MM.1S (cell line): Measurements from ENCODE around the gene MYO1H.

Experiments used
- DNase-seq: peaks from one replicate; pipeline ENCODE4 v3.0.0-alpha.2; 2015
- H2AFZ ChIP-seq: fragments of 300-600 bp; sonication (generic); 2 replicates; pipeline ENCODE4 v1.6.0; 2016; ENCODE audit warnings: antibody characterized with exemption, low read length
- H3F3A ChIP-seq: fragments of 300-600 bp; sonication (generic); 2 replicates; pipeline ENCODE4 v1.6.1; 2016; ENCODE audit warnings: mild to moderate bottlenecking, antibody characterized with exemption, low read length, moderate library complexity, mixed read lengths; ENCODE audit not compliant: insufficient read depth
- H3K27ac ChIP-seq: fragments of 300-600 bp; sonication (generic); 2 replicates; pipeline ENCODE4 v1.5.1; 2016; ENCODE audit warnings: mild to moderate bottlenecking, low read length
- H3K27me3 ChIP-seq: fragments of 300-600 bp; sonication (generic); replicated peaks from 2 replicates; pipeline ENCODE4 v1.6.0; 2016; ENCODE audit warnings: low read length; ENCODE audit not compliant: insufficient read depth
- H3K36me3 ChIP-seq: fragments of 300-600 bp; sonication (generic); replicated peaks from 2 replicates; pipeline ENCODE4 v1.6.1; 2016; ENCODE audit warnings: mild to moderate bottlenecking, low read length, mixed read lengths; ENCODE audit not compliant: insufficient read depth
- H3K4me1 ChIP-seq: fragments of 300-600 bp; sonication (generic); 2 replicates; pipeline ENCODE4 v1.6.1; 2016; ENCODE audit warnings: low read length, mixed read lengths
- H3K4me2 ChIP-seq: fragments of 300-600 bp; sonication (generic); 2 replicates; pipeline ENCODE4 v1.6.0; 2016; ENCODE audit warnings: low read depth, low read length
- H3K4me3 ChIP-seq: fragments of 300-600 bp; sonication (generic); 2 replicates; pipeline ENCODE4 v1.5.1; 2016; ENCODE audit warnings: low read length, mixed read lengths
- H3K79me2 ChIP-seq: fragments of 300-600 bp; sonication (generic); 2 replicates; pipeline ENCODE4 v1.6.1; 2016; ENCODE audit warnings: mixed run types, low read length, mixed read lengths
- H3K9ac ChIP-seq: fragments of 300-600 bp; sonication (generic); 2 replicates; pipeline ENCODE4 v1.6.1; 2016; ENCODE audit warnings: low read length, mixed read lengths
- H3K9me2 ChIP-seq: fragments of 300-600 bp; sonication (generic); replicated peaks from 2 replicates; pipeline ENCODE4 v1.6.1; 2016; ENCODE audit warnings: mild to moderate bottlenecking, low read length, mixed read lengths; ENCODE audit not compliant: insufficient read depth
- H3K9me3 ChIP-seq: fragments of 300-600 bp; sonication (generic); replicated peaks from 2 replicates; pipeline ENCODE4 v1.6.1; 2016; ENCODE audit warnings: mild to moderate bottlenecking, low read length, mixed read lengths; ENCODE audit not compliant: insufficient read depth
- H4K20me1 ChIP-seq: fragments of 300-600 bp; sonication (generic); 2 replicates; pipeline ENCODE4 v1.6.1; 2016; ENCODE audit warnings: mild to moderate bottlenecking, low read length, moderate library complexity, mixed read lengths; ENCODE audit not compliant: insufficient read depth
- CTCF ChIP-seq: fragments of 300-600 bp; sonication (generic); IDR thresholded peaks from 2 replicates; pipeline ENCODE4 v1.5.1; 2016; ENCODE audit warnings: antibody characterized with exemption, low read length, mixed read lengths
- EZH2 ChIP-seq: fragments of 300-600 bp; sonication (generic); optimal IDR thresholded peaks from 2 replicates; pipeline ENCODE3; 2017; ENCODE audit warnings: low read depth, mild to moderate bottlenecking, antibody characterized with exemption, low read length, mixed read lengths
- EZH2phosphoT487 ChIP-seq: fragments of 300-600 bp; sonication (generic); IDR thresholded peaks from 2 replicates; pipeline ENCODE4 v1.6.1; 2018; ENCODE audit warnings: antibody characterized with exemption, low read length

MYO1H gene

GRCh38 chr12:109466821-109467220, 119.1 kb downstream of the MYO1H start:
- no peak overlapping the region for H3K27ac ChIP-seq
- no peaks in the 10 kb centered on the region for H3K36me3 ChIP-seq
- no peaks in the 10 kb centered on the region for H3K27me3 ChIP-seq
- no peak overlapping the region for H2AFZ ChIP-seq
- no peak overlapping the region for H3K4me2 ChIP-seq
- TF ChIP-seq EZH2 (no peak), CTCF (no peak), EZH2phosphoT487 (no peak)
- H3K4me1 ChIP-seq = no peaks in the 10 kb centered on the region
- no peak overlapping the region for H3K4me3 ChIP-seq
- no peak for DNase-seq
- H3K9me3 ChIP-seq = no peaks in the 10 kb centered on the region
- peaks cover 59% of the 10 kb centered on the region for H3K79me2 ChIP-seq
- H3K9me2 ChIP-seq = no peaks in the 10 kb centered on the region
- H4K20me1 ChIP-seq = no peaks in the 10 kb centered on the region
- H3K9ac ChIP-seq = no peak overlapping the region
- no peaks in the 10 kb centered on the region for H3F3A ChIP-seq

DNA sequence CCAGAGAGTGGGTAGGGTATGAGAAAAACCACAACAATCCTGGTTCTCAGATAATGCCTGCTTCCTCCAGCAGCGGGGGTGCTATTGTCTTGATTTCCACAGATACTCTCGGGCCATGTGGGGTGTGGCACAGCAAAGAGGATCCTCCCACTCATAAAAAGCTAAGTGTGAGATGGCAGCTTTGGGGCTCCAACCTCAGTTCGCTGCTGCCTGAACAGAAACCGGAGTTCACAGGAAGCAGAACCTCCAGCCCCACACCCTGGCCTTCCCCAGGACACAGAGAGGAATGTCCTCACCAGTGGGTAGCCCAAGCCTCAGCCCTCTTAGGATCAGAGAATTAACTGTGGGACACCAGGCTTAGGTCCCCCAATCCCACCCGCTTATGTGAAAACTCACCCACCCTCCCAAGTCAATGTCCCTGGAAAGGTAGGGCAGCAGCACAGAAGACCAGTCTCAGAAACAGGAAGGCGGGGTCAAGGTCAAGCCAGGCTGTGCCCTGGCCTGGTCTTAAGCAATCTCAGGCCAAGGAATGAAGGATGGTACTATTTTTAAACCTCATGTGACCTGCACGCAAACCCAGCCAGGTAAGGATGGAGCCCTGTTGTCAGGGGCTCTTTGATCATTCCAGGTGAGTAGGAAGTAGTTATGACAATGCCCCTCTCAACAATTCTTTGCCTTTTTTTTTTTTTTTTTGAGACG, 120.4 kb downstream of the MYO1H start:
- H3K27ac ChIP-seq = no peak overlapping the region
- DNase-seq = no peak
- H4K20me1 ChIP-seq = no peaks in the 10 kb centered on the region
- H3K9me3 ChIP-seq = no peaks in the 10 kb centered on the region
- TF ChIP-seq EZH2 (no peak), CTCF (no peak), EZH2phosphoT487 (no peak)
- H3K4me3 ChIP-seq = no peak overlapping the region
- H3K4me2 ChIP-seq = no peak overlapping the region
- no peak overlapping the region for H2AFZ ChIP-seq
- no peaks in the 10 kb centered on the region for H3K27me3 ChIP-seq
- no peaks in the 10 kb centered on the region for H3F3A ChIP-seq
- no peaks in the 10 kb centered on the region for H3K9me2 ChIP-seq
- peaks cover 60% of the 10 kb centered on the region for H3K79me2 ChIP-seq
- no peaks in the 10 kb centered on the region for H3K4me1 ChIP-seq
- no peaks in the 10 kb centered on the region for H3K36me3 ChIP-seq
- H3K9ac ChIP-seq = no peak overlapping the region

- Histone ChIP-seq H3K9me3 (no peaks in the 10 kb centered on the region), H3K79me2 (peaks cover 62% of the 10 kb centered on the region), H3K9ac (no peak overlapping the region), H3K4me2 (no peak overlapping the region), H3K36me3 (no peaks in the 10 kb centered on the region), H3K4me3 (no peak overlapping the region), H4K20me1 (no peaks in the 10 kb centered on the region), H3K27ac (no peak overlapping the region), H3K4me1 (no peaks in the 10 kb centered on the region), H3K9me2 (no peaks in the 10 kb centered on the region), H3K27me3 (no peaks in the 10 kb centered on the region), H2AFZ (no peak overlapping the region), H3F3A (no peaks in the 10 kb centered on the region)
- TF ChIP-seq CTCF = no peak
- TF ChIP-seq EZH2phosphoT487 = no peak
- TF ChIP-seq EZH2 = no peak
- DNase-seq = no peak
These were observed 121.8 kb downstream of the MYO1H start for GRCh38 chr12:109469517-109469916.
